Umbilical cord (tissue), 2 donors: ENCODE data around the gene AAMDC. TPM values are rescaled to one million over a fixed set of nuclear protein-coding genes. Genes with fewer than 3 reads are reported as not detected.
"Not testable (repeated sequence)": the region's sequence is repeated elsewhere in the genome, so short reads cannot be mapped to it uniquely, and the experiment has no call there.

Experiments
- DNase-seq: peaks from one replicate; pipeline ENCODE4 v3.0.0-alpha.2; 2015; ENCODE audit warnings: low spot score
- total RNA-seq: library from RNA; depleted of rRNA; stranded (reverse); fragments of >200 nt; gene quantifications from one replicate; pipeline ENCODE4 v1.2.3, GENCODE V29; 2014; ENCODE audit warnings: low replicate concordance; ENCODE audit not compliant: insufficient read depth

Gene AAMDC
- total RNA-seq, 1 donor from 2014 or later: 16.1 TPM

DNA sequence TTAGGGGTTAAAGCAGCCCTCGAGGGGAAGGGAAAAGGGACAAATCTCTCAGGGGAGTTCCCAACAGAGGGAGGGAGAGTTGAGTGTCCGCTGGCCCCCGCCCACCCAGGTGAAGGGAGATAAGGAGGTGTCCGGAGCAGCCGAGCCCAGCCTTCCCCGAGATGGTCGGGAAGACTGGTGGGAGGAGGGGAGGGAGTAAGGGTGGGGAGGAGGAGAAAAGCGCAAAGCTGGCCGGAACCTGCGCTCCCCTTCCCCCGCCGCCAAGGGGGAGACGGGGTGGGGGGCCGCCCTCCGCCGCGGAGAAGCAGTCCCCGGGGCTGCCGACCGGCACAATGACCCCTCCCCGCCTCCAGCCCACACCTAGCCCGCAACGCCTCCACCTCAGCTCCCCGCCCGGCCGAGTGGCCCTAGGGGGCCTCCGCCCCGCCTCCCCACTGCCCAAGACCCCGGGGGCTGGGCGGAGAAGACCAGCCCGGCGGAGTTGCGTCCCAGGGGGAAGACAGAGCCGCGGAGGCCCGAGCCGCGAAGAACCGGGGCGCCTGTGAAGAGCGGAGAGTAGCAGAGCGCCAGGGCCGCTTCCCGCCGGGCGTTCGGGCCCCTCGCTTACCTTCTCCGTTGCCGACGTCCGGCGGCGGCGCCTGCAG lies 901 bp upstream of the AAMDC start:
- DNase-seq: no peak

DNA sequence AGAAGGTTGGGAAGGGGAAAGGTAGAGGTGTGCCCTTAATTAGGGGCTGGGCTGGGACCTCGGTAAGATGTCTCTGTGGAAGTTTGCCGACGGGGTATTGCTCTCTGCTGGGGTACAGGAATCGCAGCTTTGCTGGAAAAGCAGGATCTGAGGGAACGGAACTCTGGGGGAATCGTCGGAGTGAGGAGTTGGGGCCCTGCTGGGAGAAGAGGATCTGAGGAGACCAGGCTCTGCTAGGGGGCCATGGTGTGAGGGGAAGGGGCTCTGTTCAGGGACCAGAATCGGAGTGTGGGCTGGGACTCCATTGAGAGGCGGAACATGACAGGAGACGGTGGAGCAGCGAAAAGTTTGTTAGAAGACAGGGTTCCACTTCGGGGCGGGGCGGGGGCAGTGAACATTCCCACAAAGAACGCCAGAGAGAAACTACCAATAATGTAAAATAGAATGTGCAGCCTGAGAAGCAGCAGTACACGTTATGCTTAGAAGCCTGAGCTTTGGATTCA lies 456 bp downstream of the AAMDC start:
- DNase-seq: peak; percentile 65

GRCh38 chr11:77822126-77822525 lies 1.2 kb downstream of the AAMDC start:
- DNase-seq: not testable (repeated sequence)

- DNase-seq: peak; percentile 88
Observed at GRCh38 chr11:77823775-77824174, 2.8 kb downstream of the AAMDC start.

- DNase-seq: no peak
Observed at GRCh38 chr11:77828926-77829325, 8.0 kb downstream of the AAMDC start.

DNA sequence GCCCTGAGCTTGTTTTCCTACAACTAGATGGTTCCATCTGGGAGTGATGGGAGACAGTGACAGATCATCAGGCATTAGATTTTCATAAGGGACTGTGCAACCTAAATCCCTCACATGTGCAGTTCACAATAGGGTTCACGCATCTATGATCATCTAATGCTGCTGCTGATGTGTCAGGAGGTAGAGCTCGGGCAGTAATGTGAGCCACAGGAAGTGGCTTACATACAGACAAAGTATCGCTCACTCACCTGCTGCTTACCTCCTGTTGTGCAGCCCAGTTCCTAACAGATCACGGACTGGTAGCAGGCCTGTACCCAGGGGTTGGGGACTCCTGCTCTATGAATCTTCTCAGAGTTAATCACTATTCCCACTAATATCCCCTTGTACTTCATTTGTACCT lies 12.4 kb downstream of the AAMDC start:
- DNase-seq: no peak

DNA sequence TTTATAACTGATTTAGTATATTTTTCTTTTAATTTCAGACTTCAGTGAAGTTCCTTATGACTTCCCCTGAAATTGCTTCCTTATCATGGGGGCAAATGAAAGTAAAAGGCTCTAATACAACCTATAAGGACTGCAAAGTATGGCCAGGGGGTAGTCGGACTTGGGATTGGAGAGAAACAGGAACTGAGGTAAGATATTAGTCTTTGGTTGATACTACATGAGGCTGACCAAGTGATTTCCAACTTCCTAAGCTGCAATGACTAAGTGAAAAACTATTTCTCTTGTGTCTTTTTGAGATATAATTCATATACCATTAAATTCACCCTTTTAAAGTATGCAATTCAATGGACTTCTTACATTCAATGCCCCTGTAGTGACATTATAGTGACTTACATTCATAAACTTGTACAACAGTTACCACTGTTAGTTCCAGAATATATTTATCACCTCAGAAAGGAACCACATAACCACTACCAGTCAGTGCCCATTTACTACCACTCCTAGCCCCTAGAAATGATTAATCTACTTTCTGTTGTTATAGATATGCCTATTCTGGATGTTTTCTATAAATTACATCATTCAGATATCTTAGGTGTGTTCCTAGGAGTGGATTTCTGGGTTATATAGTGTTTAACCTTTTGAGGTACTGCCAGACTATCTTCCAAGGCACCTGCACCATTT lies 21.6 kb downstream of the AAMDC start:
- peak; percentile 9 for DNase-seq

GRCh38 chr11:77843700-77844099 lies 22.8 kb downstream of the AAMDC start:
- DNase-seq: not testable (repeated sequence)

- DNase-seq: no peak
Observed at GRCh38 chr11:77851503-77851902, 30.6 kb downstream of the AAMDC start.

- no peak for DNase-seq
Observed at GRCh38 chr11:77854838-77855237, 33.9 kb downstream of the AAMDC start.

GRCh38 chr11:77857906-77858457 lies 37.0 kb downstream of the AAMDC start:
- not testable (repeated sequence) for DNase-seq

GRCh38 chr11:77861444-77861843 lies 40.5 kb downstream of the AAMDC start:
- not testable (repeated sequence) for DNase-seq

DNA sequence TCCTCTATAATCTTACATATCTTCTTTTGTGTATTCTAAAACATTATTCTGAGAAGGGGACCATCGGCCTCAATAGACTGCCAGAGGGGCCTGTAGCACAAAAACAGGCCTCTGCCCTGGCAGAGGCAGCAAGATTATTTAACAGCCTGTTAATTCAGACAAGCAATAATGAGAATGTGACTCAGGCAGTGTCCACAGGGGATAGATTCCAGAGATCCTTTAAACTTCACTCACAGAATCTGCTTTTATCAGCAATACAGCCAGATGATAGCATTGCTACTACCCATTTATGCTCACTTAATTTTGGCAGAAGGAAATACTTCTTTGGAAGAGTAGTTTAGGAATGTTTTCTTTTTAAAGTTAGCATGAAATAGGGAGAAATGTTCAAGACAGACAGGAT lies 44.9 kb downstream of the AAMDC start:
- DNase-seq: peak; percentile 69

DNA sequence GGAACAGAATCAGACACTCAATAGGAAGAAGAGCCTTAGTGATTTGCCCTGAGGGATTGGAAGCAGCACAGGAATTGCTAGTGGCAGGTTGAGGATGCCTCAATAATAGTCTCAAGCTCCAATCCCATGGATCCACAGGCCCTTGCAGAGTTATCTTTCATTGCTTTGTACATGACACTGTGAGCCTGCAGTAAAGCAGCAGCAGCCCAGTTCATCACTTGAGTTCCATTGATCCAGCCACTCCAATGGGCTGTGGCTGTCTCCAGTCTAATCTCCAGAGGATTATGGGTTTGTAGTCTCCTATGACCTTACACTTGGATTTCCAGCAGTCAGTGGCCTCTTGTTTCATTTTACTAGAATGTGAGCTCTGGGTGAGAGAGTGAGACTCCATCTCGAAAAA lies 45.4 kb downstream of the AAMDC start:
- DNase-seq: no peak

DNA sequence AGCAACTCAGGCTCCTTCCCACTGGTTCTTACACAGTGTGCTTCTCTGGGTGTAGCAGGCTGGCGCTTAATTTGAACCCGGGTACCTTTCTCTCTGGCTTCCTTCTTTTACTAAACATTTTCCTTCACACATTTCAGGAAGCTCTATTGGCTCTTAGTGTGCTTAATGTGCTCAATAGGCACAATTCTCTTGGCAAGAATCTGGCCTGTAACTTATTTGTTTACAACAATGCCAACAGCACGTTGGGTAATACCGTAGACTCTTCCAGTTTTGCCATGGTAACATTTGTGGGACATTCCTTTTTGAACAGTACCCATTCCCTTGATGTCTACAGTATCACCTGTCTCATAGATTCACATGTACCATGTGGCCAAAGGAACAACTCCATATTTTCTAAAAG lies 47.8 kb downstream of the AAMDC start:
- no peak for DNase-seq

DNA sequence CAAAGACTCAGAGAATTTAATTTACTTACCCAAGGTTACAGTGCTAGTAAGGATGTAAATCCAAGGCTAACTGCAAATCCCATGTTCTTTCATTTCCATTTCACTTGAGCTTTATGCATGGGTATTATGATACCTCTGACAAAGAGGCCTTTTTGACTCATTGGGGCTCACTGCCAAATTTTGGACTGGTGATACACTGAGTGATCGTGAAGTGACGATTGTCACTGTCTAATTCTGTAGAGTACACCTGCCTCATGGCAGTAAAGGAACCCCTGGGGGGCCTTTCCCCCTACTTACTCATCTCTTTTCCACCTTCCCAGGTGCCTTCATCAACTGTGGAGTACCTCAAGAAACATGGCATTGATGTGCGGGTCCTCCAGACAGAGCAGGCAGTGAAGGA lies 50.9 kb downstream of the AAMDC start:
- DNase-seq: no peak

DNA sequence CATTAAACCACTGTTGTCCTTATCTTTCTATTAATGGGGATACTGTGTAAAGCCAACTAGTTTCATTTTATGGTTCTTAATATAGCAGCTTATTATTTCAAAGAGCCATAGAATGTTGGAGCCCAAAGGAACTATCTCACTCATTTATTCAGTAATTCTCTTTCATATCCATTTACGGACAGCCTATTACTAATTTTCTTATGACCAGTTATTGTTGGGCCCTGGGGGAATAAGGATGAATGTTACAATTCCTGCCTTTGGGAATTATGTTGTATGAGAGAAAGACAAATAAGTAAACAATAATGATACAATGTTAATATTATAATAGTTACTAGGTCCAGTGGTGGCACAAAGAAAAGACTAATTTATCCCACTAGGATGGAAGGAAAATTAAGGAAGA lies 52.4 kb downstream of the AAMDC start:
- no peak for DNase-seq

GRCh38 chr11:77874206-77874605 lies 53.3 kb downstream of the AAMDC start:
- no peak for DNase-seq

DNA sequence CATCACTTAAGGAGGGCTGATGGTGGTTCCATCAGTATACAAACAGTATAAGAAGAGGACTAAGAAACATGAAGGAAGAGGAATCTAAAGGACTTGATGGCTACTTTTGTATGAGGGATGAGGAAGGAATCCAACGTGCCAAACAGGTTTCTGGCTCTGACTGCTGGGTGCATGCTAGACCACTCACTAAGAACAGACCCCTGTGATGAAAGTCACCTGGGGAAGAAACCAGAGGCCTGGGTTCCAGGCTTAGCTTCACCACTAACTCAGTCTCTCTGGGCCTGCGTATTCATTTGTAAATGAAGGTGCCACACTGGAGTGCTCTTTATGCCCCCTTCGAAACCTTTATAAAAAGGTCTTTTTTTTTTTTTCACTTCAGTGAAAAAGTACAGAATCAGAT lies 55.1 kb downstream of the AAMDC start:
- DNase-seq: no peak

- peak; percentile 92 for DNase-seq
Observed at GRCh38 chr11:77878247-77878646, 57.3 kb downstream of the AAMDC start.

DNA sequence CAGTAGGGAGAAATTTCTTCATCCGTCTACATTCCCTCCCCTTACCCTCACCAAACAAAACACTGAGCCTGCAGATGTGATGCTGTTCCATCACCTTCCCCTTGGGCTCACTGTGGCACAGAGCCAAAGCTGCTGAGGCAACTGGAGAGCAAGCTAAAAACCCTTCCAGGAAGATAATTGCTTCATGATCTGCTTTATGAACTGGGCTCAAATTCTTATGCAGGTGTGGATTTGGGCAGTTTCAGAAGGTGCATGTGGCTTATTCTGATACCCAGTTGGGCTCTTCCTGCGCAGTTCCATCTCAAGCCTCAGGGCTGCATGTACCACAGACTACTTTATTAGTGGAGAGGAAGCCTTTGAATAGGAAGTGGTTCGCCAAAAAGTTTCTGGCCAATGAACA lies 58.3 kb downstream of the AAMDC start:
- no peak for DNase-seq

DNA sequence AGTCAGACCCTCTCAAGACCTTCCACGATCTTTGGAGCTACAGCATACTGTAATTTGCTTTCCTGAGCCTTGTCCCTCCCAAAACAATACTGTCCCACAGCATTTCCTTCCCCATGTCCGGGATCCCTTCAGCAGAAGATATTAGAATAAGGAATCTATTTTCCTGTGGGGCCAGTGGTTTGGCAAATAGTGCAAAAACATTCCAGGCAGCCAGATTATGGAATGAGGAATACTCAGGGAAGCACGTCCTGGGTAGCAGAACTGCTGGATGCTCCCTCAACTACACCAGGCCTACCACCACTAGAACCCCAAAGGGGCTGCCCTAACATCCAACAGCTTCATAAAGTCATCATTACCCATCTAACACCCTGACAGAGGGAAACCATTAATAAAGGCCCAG lies 61.5 kb downstream of the AAMDC start:
- DNase-seq: no peak

GRCh38 chr11:77883775-77884174 lies 62.8 kb downstream of the AAMDC start:
- no peak for DNase-seq
